Immature natural killer cell (primary cell): ENCODE data around the gene EMCN. TPM values are rescaled to one million over a fixed set of nuclear protein-coding genes. Genes with fewer than 3 reads are reported as not detected.

Source experiments
- DNase-seq, 3 donors: peaks; one replicate each; pipeline ENCODE4 v3.0.0; 2022; ENCODE audit warnings: mixed read lengths in 1 of 3
- H3K27ac Mint-ChIP-seq, 6 donors: one replicate each; pipeline ENCODE4 v1.8.0; 2020; ENCODE audit warnings: mixed read lengths in 6 of 6, mild to moderate bottlenecking in 5 of 6, inconsistent platforms in 4 of 6, moderate library complexity in 3 of 6
- H3K27me3 Mint-ChIP-seq, 3 donors: one replicate each; pipeline ENCODE4 v1.8.0; 2020 to 2021; ENCODE audit warnings: low read depth in 3 of 3, mild to moderate bottlenecking in 3 of 3, mixed read lengths in 3 of 3, moderate library complexity in 3 of 3, inconsistent platforms in 1 of 3
- H3K36me3 Mint-ChIP-seq, 3 donors: one replicate each; pipeline ENCODE4 v1.8.0; 2020; ENCODE audit warnings: mixed read lengths in 3 of 3, inconsistent platforms in 2 of 3, mild to moderate bottlenecking in 2 of 3
- H3K4me1 Mint-ChIP-seq, 2 donors: one replicate each; pipeline ENCODE4 v1.8.0; 2020; ENCODE audit warnings: inconsistent platforms in 2 of 2, mild to moderate bottlenecking in 2 of 2, mixed read lengths in 2 of 2, moderate library complexity in 1 of 2
- H3K4me3 Mint-ChIP-seq, 5 donors: one replicate each; pipeline ENCODE4 v1.8.0; 2020; ENCODE audit warnings: mild to moderate bottlenecking in 5 of 5, mixed read lengths in 5 of 5, inconsistent platforms in 3 of 5, moderate library complexity in 3 of 5
- H3K9me3 Mint-ChIP-seq, 6 donors: one replicate each; pipeline ENCODE4 v1.8.0; 2020; ENCODE audit warnings: mild to moderate bottlenecking in 6 of 6, mixed read lengths in 6 of 6, inconsistent platforms in 4 of 6, moderate library complexity in 3 of 6
- polyA plus RNA-seq, 3 donors: library from polyadenylated mRNA; unstranded; fragments of 300-500 nt; fragmentation: Illumina TruSeq; gene quantifications; one replicate each; pipeline ENCODE4 v1.2.3, GENCODE V29; 2021

The EMCN gene
- polyA plus RNA-seq, 3 donors from 2014 or later, result not detected

DNA sequence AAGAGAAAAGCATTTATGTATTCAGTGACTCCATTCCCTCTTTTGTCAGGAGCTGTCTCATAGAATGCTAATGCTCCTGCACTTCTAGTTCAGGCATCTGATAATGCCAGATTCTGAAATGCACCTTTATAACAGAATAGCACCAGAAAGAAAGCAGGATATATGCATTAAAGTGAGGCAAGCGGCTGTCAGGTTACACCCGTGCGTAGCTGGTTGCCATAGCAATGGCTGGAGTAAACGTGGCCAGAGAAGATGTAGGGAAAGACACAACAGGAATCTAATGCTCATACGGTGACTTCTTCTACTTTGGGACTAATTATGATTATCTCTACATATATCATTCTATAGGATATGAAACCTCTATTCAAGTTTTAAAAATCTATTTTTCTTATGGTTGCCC is 5.9 kb downstream of the EMCN start:
- Mint-ChIP-seq H3K27ac (no peak overlapping the region), H3K4me1 (peaks cover 27 to 40% of the 10 kb centered on the region in 2 donors), H3K4me3 (no peak overlapping the region), H3K27me3 (peaks cover 0 to 1% (median 0%) of the 10 kb centered on the region in 3 donors), H3K9me3 (no peaks in the 10 kb centered on the region), H3K36me3 (peaks cover 0 to 4% (median 0%) of the 10 kb centered on the region in 3 donors)
- no peak for DNase-seq

DNA sequence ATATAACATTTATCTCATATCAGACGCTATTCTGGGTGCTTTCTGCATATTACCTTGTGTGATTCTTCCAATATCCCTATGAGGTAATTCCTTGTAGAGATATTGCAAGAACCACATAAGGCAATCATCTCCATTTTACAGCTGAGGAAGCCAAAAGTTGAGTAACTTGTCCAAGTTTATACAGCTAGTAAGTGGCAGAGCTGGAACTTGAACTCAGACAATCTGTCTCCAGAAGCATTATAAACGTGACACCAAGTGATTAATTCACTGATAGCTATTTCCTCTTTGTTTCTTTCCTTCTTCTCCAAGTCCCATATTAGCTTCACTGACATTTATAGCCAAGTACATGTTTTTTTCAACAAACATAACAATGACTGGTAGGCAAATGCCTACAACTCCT is 7.3 kb downstream of the EMCN start:
- Mint-ChIP-seq H3K9me3 (no peaks in the 10 kb centered on the region), H3K4me1 (peaks cover 27 to 40% of the 10 kb centered on the region in 2 donors), H3K4me3 (peak overlapping the region in 2 of 5 donors; percentile 8 to 31), H3K36me3 (peaks cover 0 to 4% (median 0%) of the 10 kb centered on the region in 3 donors), H3K27ac (no peak overlapping the region), H3K27me3 (peaks cover 0 to 1% (median 0%) of the 10 kb centered on the region in 3 donors)
- DNase-seq, result no peak

DNA sequence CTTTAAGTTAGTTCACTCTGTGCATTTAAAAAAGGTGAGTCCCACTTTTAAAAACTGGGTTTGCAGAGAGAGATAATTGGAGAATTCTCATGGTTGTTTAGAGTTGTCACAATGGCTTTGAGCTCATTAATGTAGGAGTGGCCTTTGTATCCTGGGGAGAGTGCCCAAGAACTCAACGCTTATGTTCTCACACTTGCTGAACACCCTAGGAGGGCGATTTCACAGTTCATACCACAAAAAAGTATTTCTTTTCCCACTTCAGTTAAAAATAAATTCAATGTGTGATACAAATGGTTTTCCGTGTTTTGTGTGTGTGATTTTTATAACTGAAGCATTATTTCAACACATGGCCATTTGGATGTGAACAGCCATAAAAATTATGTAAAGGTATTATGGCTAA is 8.4 kb downstream of the EMCN start:
- Mint-ChIP-seq H3K36me3 (peaks cover 0 to 3% (median 0%) of the 10 kb centered on the region in 3 donors), H3K27me3 (peaks cover 0 to 1% (median 0%) of the 10 kb centered on the region in 3 donors), H3K27ac (peak overlapping the region in 1 of 6 donors; percentile 42), H3K9me3 (no peaks in the 10 kb centered on the region), H3K4me3 (peak overlapping the region in 4 of 5 donors; percentile 20 to 62 (median 54)), H3K4me1 (peaks cover 27 to 40% of the 10 kb centered on the region in 2 donors)
- DNase-seq, result peak; percentile 45 to 56 (median 46)

DNA sequence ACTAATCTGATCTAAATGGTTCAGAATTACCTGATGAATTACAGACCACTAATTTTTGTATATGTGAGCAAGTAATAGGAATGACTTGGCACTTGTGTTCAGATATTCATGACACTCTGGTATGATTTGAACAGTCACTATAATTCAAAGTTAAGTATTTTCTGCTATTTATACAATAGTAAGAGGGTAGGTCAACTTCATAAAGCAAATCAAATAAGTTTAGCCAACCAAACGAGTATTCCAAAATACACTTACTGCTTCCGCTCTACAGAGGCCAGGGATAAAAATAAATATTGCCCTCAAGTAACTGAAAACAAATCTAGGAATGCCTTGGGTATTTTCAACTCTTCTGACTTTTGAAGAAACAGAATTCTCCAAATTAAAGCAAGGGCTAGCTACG is 9.1 kb downstream of the EMCN start:
- peaks cover 0 to 1% (median 0%) of the 10 kb centered on the region in 3 donors for H3K27me3 Mint-ChIP-seq
- H3K9me3 Mint-ChIP-seq, result no peaks in the 10 kb centered on the region
- no peak for DNase-seq
- H3K4me3 Mint-ChIP-seq, result no peak overlapping the region
- peaks cover 27 to 40% of the 10 kb centered on the region in 2 donors for H3K4me1 Mint-ChIP-seq
- no peaks in the 10 kb centered on the region for H3K36me3 Mint-ChIP-seq
- H3K27ac Mint-ChIP-seq, result no peak overlapping the region

DNA sequence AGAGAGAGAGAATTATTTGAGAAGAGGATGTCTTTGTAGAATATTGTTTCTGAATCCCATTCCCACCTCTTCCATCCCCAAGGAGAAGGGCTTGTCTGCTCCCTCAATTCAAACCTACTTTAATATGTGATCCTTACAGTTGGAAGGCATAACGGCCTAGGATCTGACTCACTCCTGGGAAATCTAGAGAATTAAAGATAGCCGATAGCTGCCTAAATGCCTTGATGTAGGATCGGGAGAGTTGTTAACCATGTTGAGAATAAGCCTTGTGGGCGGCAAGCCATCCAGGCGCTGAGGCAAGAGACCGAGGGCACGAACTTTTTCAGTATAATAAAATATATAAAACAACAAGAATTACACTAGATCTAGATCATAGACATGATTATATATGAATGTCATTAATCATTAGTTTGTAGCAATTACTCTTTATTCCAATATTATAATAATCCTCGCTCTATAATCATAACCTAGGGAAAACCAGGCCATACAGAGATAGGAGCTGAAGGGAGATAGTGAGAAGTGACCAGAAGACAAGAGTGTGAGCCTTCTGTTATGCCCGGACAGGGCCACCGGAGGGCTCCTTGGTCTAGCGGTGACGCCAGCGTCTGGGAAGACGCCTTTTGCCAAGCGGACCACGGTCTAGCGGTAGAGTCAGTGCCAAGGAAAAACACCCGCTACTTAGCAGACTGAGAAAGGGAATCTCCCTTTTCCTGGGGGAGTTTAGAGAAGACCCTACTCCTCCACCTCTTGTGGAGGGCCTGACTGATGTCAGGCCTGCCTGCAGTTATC is 13.5 kb downstream of the EMCN start:
- peaks cover 11 to 13% of the 10 kb centered on the region in 2 donors for H3K4me1 Mint-ChIP-seq
- no peak for DNase-seq
- H3K27me3 Mint-ChIP-seq, result peaks cover 0 to 2% (median 1%) of the 10 kb centered on the region in 3 donors
- H3K9me3 Mint-ChIP-seq, result no peaks in the 10 kb centered on the region
- no peak overlapping the region for H3K27ac Mint-ChIP-seq
- no peak overlapping the region for H3K4me3 Mint-ChIP-seq
- no peaks in the 10 kb centered on the region for H3K36me3 Mint-ChIP-seq

DNA sequence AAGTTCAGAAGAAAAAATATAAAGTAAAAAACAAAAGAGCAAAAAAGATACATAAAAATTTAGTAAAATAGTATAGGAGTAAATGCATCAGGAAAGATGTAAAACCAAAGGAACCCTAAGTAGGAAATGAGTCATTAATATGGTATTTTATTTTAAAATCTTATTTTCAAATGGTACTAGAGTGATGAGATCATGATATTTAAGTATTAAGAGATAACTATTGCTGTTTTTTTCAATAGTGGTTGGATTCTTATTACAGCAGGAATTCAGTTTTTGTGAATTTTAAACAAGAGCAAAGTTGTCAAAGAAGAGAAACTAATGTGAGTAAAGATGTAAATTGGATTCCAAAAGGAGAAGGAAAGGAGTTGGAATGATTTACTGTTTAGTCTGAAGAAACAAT is 20.0 kb downstream of the EMCN start:
- Mint-ChIP-seq H3K36me3 (no peaks in the 10 kb centered on the region), H3K4me1 (no peaks in the 10 kb centered on the region), H3K4me3 (no peak overlapping the region), H3K9me3 (peaks cover 0 to 7% (median 0%) of the 10 kb centered on the region in 6 donors), H3K27ac (no peak overlapping the region), H3K27me3 (peaks cover 0 to 2% (median 1%) of the 10 kb centered on the region in 3 donors)
- DNase-seq, result no peak

DNA sequence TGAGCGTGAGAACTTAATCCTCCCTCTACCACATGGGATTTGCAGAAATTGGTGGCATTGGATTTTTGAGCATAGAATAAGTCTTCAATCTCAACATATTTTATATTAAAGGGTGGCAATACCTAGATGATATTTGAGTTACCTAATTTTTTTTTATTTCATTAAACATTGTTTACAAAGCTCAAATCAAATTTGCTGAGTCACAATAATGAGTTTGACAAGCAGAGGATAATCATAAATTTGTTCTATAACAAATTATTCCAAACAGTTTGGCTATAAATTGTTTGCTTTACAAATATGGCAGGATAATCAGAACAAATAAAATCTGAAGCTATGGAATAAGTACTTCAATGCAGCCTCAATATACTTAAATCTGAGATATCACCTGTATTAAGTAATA is 22.7 kb downstream of the EMCN start:
- DNase-seq, result no peak
- peaks cover 5 to 18% (median 10%) of the 10 kb centered on the region in 6 donors for H3K9me3 Mint-ChIP-seq
- H3K36me3 Mint-ChIP-seq, result peaks cover 0 to 8% (median 4%) of the 10 kb centered on the region in 3 donors
- no peak overlapping the region for H3K27ac Mint-ChIP-seq
- no peak overlapping the region for H3K4me3 Mint-ChIP-seq
- H3K27me3 Mint-ChIP-seq, result peaks cover 0 to 4% (median 3%) of the 10 kb centered on the region in 3 donors
- no peaks in the 10 kb centered on the region for H3K4me1 Mint-ChIP-seq

DNA sequence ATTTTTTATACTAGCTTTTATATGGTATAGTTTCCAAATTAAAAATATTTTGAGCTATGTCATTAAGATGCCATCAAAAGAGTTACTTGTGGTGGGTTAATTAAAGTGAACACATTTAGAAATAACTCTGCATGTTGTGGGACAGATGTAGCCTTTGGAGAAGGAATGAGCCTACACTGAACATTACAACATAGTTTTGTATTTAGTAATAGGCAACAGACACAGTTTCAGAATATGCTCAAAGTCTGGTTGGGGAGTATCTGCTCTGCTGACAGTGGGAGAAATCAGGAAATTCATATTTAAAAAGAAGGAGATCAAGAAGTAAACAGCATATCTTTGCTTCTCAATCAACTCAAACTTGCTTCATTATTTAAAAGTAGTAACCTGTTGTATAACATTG is 23.7 kb downstream of the EMCN start:
- peaks cover 0 to 8% (median 4%) of the 10 kb centered on the region in 3 donors for H3K36me3 Mint-ChIP-seq
- H3K27me3 Mint-ChIP-seq, result peaks cover 0 to 4% (median 3%) of the 10 kb centered on the region in 3 donors
- no peak overlapping the region for H3K4me3 Mint-ChIP-seq
- no peak for DNase-seq
- H3K4me1 Mint-ChIP-seq, result no peaks in the 10 kb centered on the region
- H3K27ac Mint-ChIP-seq, result no peak overlapping the region
- peaks cover 5 to 18% (median 10%) of the 10 kb centered on the region in 6 donors for H3K9me3 Mint-ChIP-seq

DNA sequence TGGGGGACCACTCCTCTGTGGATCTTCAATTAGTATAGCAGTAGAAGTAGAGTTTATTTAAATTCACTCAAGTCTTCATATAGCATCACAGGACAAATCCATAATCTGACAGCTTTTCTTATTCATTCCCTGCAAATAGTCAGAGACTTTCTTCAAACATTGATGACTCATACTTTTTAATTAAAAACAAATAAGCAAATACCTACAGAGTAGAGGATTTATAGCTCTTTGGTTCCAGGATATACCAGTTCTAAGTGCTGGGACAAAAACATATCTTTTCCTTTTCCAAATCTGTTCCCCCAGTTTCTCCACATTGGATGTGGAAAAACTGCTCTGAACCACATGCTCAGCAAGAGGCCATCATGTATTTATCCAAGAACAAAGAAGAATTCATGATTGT is 24.1 kb downstream of the EMCN start:
- Mint-ChIP-seq H3K27ac (no peak overlapping the region), H3K4me3 (no peak overlapping the region), H3K4me1 (no peaks in the 10 kb centered on the region), H3K27me3 (peaks cover 0 to 4% (median 3%) of the 10 kb centered on the region in 3 donors), H3K9me3 (peaks cover 5 to 18% (median 10%) of the 10 kb centered on the region in 6 donors), H3K36me3 (peaks cover 0 to 8% (median 4%) of the 10 kb centered on the region in 3 donors)
- DNase-seq, result no peak

DNA sequence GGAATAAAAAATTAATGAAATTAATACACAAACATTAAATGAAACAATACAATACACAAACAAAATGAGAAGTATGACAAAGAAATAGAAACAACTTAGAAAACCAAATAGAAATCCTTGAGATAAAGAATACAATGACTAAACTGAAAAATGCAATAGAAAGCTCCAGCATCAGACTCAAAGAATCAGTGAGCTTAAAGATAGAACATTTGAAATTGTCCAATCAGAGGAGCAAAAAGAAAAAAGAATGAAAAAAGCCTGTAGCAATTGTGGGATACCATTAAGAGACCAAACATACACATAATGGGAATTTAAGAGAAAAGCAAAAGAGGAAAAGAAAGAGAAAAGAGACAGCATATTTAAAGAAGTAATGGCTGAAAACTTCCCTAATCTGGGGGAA is 25.7 kb downstream of the EMCN start:
- no peak for DNase-seq
- Mint-ChIP-seq H3K27ac (no peak overlapping the region), H3K27me3 (peaks cover 0 to 4% (median 3%) of the 10 kb centered on the region in 3 donors), H3K36me3 (peaks cover 0 to 8% (median 4%) of the 10 kb centered on the region in 3 donors), H3K4me3 (no peak overlapping the region), H3K9me3 (peaks cover 5 to 18% (median 10%) of the 10 kb centered on the region in 6 donors), H3K4me1 (no peaks in the 10 kb centered on the region)

DNA sequence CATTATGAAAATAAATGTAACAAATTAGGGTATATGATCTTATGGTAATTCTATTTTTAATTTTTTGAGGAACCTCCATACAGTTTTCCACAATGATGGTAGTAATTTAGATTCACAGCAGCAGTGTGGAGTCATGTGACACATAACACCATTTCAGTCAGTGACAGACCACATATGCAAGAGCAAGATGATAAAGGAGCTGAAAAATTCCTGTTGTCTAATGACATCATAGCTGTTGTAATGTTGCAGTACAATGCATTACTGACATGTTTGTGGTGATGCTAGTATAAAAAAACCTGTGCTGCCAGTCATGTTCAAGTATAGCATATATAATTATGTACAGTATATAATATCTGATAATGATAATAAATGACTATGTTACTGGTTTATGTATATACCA is 28.5 kb downstream of the EMCN start:
- peaks cover 5 to 18% (median 10%) of the 10 kb centered on the region in 6 donors for H3K9me3 Mint-ChIP-seq
- no peaks in the 10 kb centered on the region for H3K4me1 Mint-ChIP-seq

DNA sequence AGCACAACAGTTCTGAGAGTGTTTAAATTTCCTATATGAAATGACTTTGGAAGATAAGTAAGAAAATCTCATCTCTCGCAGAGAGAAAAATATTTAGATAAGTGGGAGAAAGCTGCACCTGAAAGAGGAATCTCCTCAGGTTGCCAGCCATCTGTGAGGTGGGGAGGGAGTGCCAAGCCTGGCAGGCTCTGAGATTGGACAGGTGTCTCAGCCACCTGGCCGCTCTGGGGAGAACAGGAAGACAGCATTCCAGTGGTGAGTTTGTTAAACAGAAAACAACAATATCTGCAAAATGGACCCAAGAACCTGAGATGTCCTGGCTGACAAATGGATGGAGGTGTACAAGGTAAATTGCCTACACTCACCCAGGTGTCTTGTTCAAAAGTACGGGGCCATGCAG is 31.3 kb downstream of the EMCN start:
- no peak overlapping the region for H3K27ac Mint-ChIP-seq
- peaks cover 0 to 3% (median 0%) of the 10 kb centered on the region in 3 donors for H3K36me3 Mint-ChIP-seq
- H3K4me1 Mint-ChIP-seq, result no peaks in the 10 kb centered on the region
- H3K4me3 Mint-ChIP-seq, result no peak overlapping the region
- DNase-seq, result no peak
- peaks cover 0 to 6% (median 0%) of the 10 kb centered on the region in 6 donors for H3K9me3 Mint-ChIP-seq
- peaks cover 0 to 1% (median 0%) of the 10 kb centered on the region in 3 donors for H3K27me3 Mint-ChIP-seq

More for the DNA sequence above, 28.5 kb downstream of the EMCN start:
- no peak for DNase-seq
- Mint-ChIP-seq H3K27me3 (peaks cover 0 to 4% (median 3%) of the 10 kb centered on the region in 3 donors), H3K4me3 (no peak overlapping the region), H3K27ac (no peak overlapping the region), H3K36me3 (peaks cover 0 to 8% (median 4%) of the 10 kb centered on the region in 3 donors)

DNA sequence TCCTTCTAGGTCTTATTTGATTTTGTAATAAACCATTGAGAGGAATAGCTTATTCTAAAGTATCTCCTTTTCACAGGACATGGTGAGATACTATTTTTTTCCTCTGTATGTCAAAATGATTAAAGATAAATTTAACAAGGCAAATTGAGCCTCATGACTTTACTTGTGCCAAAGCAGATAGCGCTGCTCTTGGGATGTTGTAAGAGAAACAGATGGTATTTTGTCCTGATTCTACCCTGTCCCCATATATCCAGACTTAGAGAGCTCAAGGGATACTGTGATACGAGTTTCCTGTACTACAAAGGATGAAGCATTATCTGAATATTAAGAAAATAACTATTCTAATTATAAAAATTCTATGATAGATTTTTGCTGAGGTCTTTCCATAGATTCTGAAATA is 34.0 kb downstream of the EMCN start:
- Mint-ChIP-seq H3K4me3 (no peak overlapping the region), H3K36me3 (peaks cover 0 to 3% (median 0%) of the 10 kb centered on the region in 3 donors), H3K9me3 (no peaks in the 10 kb centered on the region), H3K27ac (no peak overlapping the region), H3K4me1 (no peaks in the 10 kb centered on the region), H3K27me3 (no peaks in the 10 kb centered on the region)
- DNase-seq, result no peak

DNA sequence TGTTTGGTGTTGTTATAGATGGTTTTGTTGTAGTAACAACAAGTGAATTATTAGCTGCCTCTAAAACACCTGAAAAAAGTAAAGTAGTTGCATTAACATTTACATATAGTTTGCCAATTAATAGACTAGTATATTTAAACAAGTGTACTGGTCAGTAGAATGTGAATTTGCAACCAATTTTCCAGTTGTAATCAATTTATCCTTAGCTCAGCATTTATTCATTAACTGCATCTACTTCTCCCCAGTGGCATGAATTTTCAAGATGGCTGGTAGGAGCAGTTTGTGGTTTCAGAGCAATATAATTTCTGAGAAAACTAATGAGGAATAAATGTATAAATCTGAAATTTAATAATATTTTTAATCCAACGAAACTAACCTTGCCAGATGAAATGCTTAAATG is 37.9 kb downstream of the EMCN start:
- no peak overlapping the region for H3K4me3 Mint-ChIP-seq
- no peaks in the 10 kb centered on the region for H3K4me1 Mint-ChIP-seq
- H3K9me3 Mint-ChIP-seq, result peaks cover 0 to 2% (median 0%) of the 10 kb centered on the region in 6 donors
- H3K36me3 Mint-ChIP-seq, result peaks cover 0 to 3% (median 0%) of the 10 kb centered on the region in 3 donors
- DNase-seq, result no peak
- H3K27me3 Mint-ChIP-seq, result peaks cover 0 to 2% (median 0%) of the 10 kb centered on the region in 3 donors
- no peak overlapping the region for H3K27ac Mint-ChIP-seq
